Left ventricle myocardium superior (tissue), 1 donor: ENCODE measurements around the gene ZNF784. TPM values are rescaled to one million over a fixed set of nuclear protein-coding genes. Genes with fewer than 3 reads are reported as not detected.
A peak's percentile ranks its signal among the peaks of the same experiment; 100 is the strongest.

Experiments used
- ATAC-seq: fragments of 200-7000 bp; cut with Tn5 transposase; one replicate; pipeline ENCODE4 v1.9.1; 2020; ENCODE audit warnings: mild to moderate bottlenecking, moderate library complexity
- DNase-seq: peaks from one replicate; pipeline ENCODE4 v3.0.0-alpha.2; 2020
- intact Hi-C: fragments of 100-400 bp; cut with micrococcal nuclease; formaldehyde crosslinking; loops from one replicate; pipeline ENCODE4 v1.11.0; 2022
- total RNA-seq: library from RNA; stranded (reverse); fragmentation: NEBNext Ultra II Directional; extraction: Animal tissue kit (Norgen Biotek cat#: 25700); gene quantifications from one replicate; pipeline ENCODE4 v1.2.1, GENCODE V29; 2021
- donor health status: DM: no; HTN: yes; CAD: no; lungs with severe emphysema.

ZNF784 gene
- total RNA-seq, 1 donor from 2014 or later, result 13.4 TPM

DNA sequence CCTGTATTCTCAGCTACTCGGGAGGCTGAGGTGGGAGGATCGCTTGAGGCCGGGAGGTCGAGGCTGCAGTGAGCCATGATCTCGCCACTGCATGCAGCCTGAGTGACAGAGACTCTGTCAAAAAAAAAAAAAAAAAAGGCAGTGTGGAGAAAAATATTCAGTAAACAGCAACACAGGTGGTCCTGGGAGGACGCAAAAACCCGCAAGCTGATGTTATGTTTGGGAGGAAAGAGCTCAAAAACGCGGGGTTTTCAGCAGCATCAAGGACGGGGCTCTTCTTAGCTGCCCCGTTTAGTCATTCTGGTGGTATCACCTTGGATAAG is 599 bp upstream of the ZNF784 start:
- ATAC-seq (no peak), DNase-seq (no peak)
- intact Hi-C loops, result no loop called here

GRCh38 chr19:55623561-55623960 is 805 bp downstream of the ZNF784 start:
- ATAC-seq (no peak), DNase-seq (no peak)
- intact Hi-C loops, result no loop called here

GRCh38 chr19:55623130-55623529 is 1.2 kb downstream of the ZNF784 start:
- ATAC-seq (no peak), DNase-seq (no peak)
- intact Hi-C loops, result no loop called here

- intact Hi-C loops, result no loop called here
- ATAC-seq, result no peak
- DNase-seq, result peak; percentile 40
These were observed 2.0 kb downstream of the ZNF784 start for GRCh38 chr19:55622242-55622969.

DNA sequence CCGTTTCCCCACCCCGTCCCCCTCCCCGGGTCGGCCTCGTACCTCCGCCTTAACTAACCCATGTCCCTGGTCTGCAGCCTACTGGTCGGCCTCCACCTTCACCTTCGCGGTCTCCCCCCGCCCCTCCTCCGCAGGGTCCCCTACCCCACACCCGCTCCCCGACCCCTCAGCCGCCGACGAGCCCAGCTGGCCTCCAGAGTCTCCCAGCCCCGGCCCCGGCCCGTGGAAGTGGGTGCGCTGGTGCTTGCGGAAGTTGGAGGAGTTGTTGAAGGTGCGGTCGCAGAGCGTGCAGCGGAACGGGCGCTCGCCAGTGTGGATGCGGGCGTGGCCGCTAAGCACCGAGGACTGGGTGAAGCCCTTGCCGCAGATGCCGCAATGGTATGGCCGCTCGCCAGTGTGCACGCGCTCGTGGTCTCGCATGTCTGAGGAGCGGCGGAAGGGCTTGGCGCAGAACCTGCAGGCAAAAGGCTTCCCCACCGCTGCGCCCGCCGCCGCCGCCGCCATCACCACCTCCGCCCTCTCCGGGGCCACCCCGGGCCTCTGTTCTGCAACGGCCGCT is 2.6 kb downstream of the ZNF784 start:
- ATAC-seq (no peak), DNase-seq (peak; percentile 41)
- intact Hi-C loops, result no loop called here

GRCh38 chr19:55621205-55621672 is 3.1 kb downstream of the ZNF784 start:
- intact Hi-C loops, result no loop called here
- no peak for ATAC-seq
- peak; percentile 31 for DNase-seq

- DNase-seq, result peak; percentile 12
- no peak for ATAC-seq
- intact Hi-C loops, result no loop called here
These were observed 3.8 kb downstream of the ZNF784 start for GRCh38 chr19:55620410-55621204.

DNA sequence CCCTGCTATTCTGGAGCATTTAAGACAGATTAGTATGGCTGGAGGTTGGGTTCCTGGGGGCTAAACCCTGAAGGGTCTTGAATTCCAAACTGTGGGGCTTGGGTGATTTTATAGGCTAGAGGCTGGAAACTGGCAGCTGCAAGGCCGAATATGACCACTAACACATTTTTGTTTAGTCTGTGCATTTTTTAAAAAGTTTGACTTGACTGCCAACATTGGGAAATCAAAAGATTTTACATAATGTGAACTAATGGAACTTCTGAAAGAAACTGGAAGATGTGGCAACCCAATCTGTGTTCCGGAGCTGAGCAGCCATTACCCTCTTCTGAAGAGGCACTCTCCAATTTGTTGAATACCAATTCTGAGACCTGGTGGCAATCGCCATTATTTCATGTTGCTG is 5.1 kb downstream of the ZNF784 start:
- ATAC-seq, result no peak
- no peak for DNase-seq
- intact Hi-C loops, result no loop called here

GRCh38 chr19:55618426-55618825 is 5.9 kb downstream of the ZNF784 start:
- intact Hi-C loops, result no loop called here
- DNase-seq (no peak), ATAC-seq (no peak)

DNA sequence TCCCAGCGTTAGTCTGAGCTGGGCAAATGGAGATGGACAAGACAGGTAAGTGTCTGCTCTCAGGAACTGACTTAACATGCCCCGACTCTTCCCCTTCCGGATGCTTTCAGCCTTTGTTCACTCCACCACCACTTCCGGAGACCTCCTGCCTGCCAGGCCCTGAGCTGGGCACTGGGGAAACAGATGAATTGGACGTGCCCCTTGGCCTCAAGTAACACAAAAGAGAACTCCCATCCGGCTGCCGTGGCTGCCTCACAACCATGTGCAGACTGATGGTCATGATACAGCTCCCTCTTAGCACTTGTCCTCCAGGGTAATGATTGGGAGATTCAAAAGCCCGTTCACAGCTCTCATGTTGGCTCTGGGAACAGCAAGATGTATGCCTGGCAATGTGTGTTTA is 6.9 kb downstream of the ZNF784 start:
- ATAC-seq (no peak), DNase-seq (no peak)

GRCh38 chr19:55616395-55616875 is 7.9 kb downstream of the ZNF784 start:
- ATAC-seq (no peak), DNase-seq (no peak)
- intact Hi-C loops, result no loop called here

More for the DNA sequence above, 6.9 kb downstream of the ZNF784 start:
- intact Hi-C loops, result no loop called here

DNA sequence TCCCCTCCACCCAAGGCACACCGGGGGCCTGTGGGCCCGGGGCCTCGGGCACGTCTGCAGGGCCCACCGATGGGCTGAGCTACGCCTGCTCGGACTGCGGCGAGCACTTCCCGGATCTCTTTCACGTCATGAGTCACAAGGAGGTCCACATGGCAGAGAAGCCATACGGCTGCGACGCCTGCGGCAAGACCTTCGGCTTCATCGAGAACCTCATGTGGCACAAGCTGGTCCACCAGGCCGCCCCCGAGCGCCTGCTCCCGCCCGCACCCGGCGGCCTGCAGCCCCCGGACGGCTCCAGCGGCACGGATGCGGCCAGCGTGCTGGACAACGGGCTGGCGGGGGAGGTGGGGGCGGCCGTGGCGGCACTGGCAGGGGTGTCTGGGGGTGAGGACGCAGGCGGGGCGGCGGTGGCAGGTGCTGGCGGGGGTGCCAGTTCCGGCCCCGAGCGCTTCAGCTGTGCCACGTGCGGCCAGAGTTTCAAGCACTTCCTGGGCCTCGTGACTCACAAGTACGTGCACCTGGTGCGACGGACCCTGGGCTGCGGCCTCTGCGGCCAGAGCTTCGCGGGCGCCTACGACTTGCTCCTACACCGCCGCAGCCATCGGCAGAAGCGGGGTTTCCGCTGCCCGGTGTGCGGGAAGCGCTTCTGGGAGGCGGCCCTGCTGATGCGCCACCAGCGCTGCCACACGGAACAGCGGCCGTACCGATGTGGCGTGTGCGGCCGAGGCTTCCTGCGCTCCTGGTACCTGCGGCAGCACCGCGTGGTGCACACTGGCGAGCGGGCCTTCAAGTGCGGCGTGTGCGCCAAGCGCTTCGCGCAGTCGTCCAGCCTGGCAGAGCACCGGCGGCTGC is 8.6 kb downstream of the ZNF784 start:
- intact Hi-C loops, result no loop called here
- DNase-seq (no peak), ATAC-seq (no peak)

DNA sequence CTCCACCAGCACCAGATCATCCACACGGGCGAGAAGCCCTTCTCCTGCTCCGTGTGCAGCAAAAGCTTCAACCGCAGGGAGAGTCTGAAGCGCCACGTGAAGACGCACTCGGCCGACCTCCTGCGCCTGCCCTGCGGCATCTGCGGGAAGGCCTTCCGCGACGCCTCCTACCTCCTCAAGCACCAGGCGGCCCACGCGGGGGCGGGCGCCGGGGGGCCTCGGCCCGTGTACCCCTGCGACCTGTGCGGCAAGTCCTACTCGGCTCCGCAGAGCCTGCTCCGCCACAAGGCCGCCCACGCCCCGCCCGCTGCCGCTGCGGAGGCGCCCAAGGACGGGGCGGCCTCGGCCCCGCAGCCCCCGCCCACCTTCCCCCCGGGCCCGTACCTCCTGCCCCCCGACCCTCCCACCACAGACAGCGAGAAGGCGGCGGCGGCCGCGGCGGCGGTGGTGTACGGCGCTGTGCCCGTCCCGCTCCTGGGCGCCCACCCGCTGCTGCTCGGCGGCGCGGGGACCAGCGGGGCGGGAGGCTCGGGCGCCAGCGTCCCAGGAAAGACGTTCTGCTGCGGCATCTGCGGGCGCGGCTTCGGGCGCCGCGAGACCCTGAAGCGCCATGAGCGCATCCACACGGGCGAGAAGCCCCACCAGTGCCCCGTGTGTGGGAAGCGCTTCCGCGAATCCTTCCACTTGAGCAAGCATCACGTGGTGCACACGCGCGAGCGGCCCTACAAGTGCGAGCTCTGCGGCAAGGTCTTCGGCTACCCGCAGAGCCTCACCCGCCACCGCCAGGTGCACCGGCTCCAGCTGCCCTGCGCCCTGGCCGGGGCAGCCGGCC is 9.4 kb downstream of the ZNF784 start:
- ATAC-seq (no peak), DNase-seq (no peak)
- intact Hi-C loops, result no loop called here

DNA sequence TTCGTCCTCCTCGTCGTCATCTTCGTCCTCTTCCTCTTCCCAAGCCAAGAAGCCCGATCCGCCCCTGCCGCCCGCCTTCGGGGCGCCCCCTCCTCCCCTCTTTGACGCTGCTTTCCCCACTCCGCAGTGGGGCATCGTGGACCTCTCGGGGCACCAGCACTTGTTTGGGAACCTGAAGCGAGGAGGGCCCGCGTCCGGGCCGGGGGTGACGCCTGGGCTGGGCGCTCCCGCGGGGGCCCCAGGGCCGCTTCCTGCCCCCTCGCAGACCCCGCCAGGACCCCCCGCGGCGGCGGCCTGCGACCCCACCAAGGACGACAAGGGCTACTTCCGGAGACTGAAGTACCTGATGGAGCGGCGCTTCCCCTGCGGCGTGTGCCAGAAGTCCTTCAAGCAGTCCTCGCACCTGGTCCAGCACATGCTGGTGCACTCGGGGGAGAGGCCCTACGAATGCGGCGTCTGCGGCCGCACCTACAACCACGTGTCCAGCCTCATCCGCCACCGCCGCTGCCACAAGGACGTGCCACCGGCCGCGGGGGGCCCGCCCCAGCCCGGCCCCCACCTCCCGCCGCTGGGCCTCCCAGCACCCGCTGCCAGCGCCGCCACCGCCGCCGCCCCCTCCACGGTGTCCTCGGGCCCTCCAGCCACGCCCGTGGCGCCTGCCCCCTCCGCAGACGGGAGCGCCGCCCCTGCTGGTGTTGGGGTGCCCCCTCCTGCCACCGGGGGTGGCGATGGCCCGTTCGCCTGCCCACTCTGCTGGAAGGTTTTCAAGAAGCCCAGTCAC is 10.2 kb downstream of the ZNF784 start:
- intact Hi-C loops, result no loop called here

DNA sequence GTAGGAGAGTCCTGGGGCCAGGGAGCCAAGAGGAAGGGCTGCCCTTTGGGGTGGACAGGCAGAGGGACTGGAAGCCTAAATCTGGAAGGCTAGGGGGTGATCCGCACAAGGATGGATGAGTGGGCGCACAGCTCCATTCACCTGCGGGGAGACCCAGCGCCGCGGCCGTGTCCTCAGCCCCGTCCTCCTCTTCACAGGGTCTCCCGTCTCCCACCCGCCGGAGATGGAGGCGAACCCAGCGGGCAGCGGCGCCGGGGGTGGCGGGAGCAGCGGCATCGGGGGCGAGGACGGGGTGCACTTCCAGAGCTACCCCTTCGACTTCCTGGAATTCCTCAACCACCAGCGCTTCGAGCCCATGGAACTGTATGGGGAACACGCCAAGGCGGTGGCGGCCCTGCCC is 11.0 kb downstream of the ZNF784 start:
- intact Hi-C loops, result no loop called here
- ATAC-seq (no peak), DNase-seq (no peak)

More for the DNA sequence above, 10.2 kb downstream of the ZNF784 start:
- ATAC-seq, result no peak
- DNase-seq, result no peak

DNA sequence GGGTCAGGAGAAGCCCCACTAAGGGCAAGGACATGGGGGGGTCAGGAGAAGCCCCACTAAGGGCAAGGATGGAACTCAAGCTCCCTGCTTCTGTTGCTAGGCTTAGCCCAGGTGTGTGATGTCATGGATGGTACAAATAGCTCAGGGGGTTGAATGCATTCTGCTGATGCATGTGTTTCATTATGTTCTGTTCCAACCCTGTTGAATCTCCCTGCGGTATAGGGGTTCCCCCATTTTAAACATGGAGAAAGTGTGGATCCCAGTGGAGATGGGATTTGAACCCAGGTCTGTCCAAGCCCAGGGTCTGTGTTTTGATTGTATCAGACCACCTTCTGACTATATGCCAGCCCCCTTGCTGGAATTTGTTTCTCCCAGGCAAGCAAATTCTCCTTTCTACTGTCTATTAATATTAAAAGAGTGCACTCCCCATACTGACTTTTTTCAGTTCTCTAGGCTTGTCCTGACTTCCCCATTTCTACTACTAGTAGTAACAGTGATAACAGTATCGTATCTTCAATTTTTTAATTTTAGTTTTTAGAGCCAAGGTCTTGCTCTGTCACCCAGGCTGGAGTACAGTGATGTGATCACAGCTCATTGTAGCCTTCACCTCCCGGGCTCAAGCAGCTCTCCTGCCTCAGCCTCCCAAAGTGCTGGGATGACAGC is 12.3 kb downstream of the ZNF784 start:
- intact Hi-C loops, result no loop called here
- ATAC-seq (peak; percentile 34), DNase-seq (no peak)

DNA sequence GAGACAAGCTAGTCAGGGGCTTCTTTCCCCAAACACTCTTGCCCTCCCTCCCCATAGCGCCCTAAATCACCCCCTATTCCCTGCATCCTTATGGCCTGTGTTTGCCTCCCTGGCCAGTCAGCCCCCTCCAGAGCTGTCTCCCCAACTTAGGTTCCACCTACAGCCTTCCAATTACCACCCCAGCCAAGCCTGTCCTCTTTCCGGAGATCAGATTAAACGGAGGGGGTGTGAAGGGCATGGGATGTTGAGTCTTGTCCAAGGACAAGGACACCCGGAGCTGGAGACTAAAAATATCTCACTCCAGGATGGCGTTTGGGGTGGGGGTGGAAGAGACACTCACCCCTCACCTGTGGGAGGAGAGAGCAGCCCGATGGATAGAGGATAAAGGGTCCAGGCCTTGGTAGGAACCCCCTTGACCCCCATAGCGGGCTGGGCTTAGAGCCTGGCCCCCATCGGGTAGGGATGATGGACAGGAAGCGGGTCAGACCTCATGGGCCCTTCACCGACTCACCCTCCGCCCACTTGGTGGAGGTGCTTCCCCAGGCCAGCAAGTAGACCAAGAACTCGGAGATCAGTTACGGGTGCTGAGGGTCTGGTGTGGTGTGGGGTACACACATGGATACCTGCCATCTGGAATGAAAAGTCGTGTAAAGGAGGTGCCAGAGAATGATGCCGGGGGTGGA is 12.9 kb downstream of the ZNF784 start:
- DNase-seq (peak; percentile 37), ATAC-seq (peak; percentile 79)
- intact Hi-C loops, result no loop called here
